Measurements from ENCODE around the gene SLC27A4.

Gene SLC27A4

GRCh38 chr9:128339761-128340690 is at the start of gene SLC27A4:
Gene SLC27A4 (plus strand): TSS chr9:128340527. CDS start chr9:128343133, 2,606 bp downstream.
- DNase-seq (ENCODE audit: low spot score), result peak; percentile 65

DNA sequence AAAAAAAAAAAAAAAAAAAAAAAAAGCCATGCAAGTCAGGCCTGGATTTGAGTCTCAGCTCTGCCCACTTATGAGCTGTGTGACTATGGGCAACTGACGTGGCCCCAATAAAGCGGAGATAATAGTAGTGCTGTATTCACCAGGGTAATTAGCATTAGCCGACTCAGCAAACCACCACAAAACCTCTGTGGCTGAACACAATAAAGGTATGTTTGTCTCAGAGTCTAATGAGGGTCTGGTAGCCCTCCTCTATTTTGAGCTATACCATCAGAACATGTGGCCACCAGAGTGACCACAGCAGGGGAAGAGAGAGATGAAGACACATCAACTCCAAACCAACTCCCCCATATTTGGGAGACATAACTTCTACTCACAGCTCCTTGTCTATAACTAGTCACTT is 48.3 kb upstream of the SLC27A4 start:
- DNase-seq (ENCODE audit: low spot score), result no peak

DNA sequence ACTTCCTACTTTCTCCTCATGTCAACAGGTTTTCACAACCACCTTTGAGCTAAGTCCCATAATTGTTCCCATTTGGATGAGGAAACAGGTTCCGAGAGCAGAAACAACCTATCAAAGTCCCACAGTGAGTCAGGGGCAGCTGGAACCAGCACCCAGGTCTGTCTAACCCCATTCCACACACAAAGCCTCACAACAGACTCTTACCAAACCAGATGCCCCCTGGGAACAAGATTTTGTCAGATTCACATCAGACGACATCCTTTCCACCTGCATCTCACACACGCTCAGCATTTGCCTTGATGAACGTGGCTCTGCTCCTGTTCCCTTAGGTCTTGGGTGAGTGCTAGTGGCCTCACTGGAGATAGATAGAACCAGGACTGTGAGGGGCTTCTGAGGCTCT is 47.2 kb upstream of the SLC27A4 start:
- no peak for DNase-seq (ENCODE audit: low spot score)

DNA sequence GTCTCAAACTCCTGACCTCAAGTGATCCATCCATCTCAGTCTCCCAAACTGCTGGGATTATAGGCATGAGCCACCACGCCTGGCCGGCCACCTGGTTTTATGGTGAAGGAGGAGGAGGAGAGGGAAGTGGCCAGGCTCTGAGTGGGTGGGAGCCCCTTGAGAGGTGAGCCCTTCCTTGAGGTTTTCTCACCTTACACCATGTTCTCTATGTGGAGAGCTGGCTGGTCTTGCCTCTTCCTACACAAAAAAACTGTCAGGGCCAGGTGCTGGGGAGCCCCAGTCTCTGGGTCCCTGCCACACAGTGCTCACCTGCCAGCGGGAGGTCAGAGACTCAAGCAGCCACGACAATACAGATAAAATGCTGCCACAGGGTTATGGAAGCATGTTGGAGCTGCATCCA is 46.2 kb upstream of the SLC27A4 start:
- DNase-seq (ENCODE audit: low spot score), result no peak

DNA sequence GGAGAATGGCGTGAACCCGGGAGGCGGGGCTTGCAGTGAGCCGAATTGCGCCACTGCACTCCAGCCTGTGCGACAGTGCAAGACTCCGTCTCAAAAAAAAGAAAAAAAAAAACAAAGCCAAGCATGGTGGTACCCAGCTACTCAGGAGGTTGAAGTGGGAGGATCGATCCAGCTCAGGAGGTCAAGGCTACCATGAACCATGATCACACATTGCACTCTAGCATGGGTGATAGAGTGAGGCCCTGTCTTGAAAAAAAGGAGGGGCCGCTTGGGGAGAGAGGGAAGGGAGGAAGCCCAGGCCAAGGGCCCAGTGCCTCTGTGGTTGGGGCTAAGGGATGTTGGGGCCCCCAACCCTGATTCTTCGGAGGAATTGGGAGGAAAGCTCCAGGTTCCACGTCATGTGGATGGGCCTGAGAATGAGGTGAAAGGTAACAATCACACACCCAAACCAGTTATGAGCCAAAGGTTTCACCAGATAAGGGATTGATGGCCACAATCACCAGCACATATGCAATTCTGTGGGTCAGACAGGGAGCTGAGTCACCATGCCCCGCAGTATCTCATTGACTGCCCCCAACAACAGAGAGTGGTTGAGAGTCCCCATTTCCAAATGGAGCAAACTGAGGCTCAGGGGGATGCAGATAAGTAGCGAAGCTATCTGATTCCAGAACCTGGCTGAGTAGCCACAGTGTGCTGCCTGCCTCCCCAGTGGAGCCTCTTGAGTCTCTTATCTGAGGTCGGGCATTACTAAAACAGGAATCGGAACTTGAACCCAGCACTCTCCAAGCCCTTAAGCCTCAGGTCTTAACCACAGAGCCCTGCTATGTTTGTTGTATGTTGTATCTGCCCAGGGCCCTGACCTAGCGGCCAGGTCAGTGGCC is 43.7 kb upstream of the SLC27A4 start:
- DNase-seq (ENCODE audit: low spot score), result no peak

DNA sequence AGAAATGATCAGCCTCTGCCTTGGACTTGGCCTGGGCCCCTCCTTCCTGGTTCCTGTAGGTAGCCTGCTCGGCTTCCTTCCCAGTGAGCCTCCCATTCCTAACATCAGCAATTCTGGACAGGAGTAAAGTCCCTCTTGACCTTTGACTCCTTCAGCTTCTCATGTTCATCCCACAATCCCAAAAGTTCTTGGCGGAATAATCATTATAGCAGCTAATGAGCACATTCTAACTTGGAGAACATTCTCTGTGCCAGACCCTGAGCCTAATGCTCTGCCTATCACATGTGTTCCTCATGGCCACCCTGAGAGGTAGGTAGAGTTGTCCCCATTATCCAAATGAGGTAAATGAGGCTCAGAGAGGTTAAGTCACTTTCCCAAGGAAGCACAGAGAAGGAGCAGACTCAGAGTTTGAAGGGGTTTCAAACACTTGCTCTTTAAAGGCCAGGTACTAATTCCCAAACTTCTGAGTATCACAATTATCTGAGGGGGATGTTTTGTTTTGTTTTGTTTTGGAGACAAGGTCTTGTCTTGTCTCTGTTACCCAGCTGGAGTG is 43.0 kb upstream of the SLC27A4 start:
- DNase-seq (ENCODE audit: low spot score), result no peak

DNA sequence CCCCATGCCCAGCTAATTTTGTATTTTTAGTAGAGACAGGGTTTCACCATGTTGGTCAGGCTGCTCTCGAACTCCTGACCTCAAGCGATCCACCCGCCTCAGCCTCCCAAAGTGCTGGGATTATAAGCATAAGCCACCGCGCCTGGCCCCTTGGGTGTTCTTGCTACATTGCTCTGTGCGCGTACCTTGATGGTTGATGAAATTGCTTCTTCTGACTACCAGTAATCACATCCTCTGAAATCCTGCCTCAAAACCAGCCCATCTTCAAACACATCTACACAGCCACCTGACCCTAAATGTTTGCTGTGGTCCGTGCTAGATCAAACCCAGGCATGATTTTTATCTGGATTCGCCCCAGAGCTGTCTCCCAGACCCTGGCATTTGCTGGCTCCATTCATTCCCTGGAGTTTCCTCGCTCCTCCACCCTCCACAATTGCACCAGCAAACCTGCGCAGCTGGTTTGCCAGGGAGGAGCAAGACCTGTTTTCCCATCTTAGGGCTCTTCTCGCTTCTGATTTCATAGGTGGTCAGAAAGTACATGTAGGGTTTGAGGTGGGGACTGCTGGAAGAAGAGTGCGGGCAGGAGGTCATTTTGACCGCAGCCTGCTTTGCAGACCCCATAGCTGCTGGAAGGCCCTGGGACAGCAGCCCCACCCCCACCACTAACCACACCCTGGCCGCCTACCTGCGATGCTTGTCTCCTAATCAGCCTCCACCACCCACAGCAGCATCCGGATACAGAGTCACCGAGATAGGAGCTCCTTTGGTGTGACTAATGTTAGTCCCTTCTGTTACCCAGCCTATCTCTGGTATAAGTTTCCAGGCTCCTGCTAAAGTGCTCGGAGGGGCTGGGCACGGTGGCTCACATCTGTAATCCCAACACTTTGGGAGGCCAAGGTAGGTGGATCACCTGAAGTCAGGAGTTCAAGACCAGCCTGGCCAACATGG is 41.5 kb upstream of the SLC27A4 start:
- DNase-seq (ENCODE audit: low spot score), result no peak

GRCh38 chr9:128304136-128304970 is 36.0 kb upstream of the SLC27A4 start:
- DNase-seq (ENCODE audit: low spot score), result no peak

- DNase-seq (ENCODE audit: low spot score), result no peak
These were observed 35.4 kb upstream of the SLC27A4 start for GRCh38 chr9:128304971-128305288.

DNA sequence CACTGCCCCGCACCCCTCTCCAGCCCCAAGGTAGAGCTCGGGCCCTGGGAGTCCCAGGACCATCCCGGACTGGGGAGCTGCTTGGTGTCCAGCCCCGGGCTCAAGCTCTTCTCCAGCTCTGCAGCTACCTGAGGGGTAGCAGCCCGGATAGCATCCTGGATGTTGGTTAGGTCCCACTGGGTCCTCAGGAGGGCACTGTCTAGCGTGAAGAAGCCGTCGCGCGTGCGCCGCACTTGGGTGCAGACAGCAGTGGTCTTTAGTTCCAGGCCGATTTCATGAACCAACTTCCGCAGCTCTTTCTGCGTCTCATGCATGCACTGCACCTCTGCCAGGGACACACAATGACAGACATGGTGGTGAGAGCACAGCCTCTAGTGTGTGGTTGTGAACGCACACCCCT is 30.8 kb upstream of the SLC27A4 start:
- DNase-seq (ENCODE audit: low spot score), result no peak

DNA sequence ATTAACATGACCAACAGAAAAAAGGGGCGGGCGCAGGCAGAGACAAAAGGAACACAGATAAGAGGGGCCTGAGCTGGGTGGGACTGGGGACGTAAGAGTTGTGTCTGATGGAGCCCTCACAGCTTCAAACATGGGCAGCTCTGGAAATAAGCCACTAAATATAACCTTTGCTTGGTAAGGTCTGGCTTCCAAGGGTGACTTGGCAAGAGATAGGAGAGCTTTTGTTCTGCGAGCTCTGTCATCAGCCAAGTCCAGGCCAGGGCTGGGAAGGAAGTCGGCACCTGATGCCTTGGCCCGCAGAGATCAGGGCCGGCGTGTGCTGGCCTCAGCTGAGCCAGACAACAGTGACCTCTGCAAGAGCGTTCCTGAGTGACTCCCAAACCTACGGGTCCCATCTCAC is 29.9 kb upstream of the SLC27A4 start:
- peak; percentile 45 for DNase-seq (ENCODE audit: low spot score)

GRCh38 chr9:128314697-128315096 is 25.6 kb upstream of the SLC27A4 start:
- DNase-seq (ENCODE audit: low spot score), result no peak

DNA sequence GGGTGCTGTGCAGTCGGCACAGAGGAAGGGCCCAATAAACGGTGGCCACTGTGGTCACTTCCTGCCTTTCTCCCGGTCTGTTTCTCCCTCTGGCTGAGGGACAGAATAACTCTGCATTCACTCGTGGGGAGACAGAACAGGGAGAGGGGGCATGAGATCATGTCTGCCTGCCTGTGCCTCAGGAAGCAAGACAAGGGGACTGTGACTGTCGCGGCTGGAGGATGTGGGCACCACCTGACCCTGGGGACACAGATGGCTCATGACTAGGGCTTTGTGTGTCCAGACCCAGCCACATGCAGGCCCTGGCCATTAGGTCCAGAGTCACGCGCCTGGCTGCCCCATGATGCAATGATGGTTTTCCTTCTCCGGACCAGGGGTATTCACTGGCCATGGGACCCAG is 23.9 kb upstream of the SLC27A4 start:
- peak; percentile 98 for DNase-seq (ENCODE audit: low spot score)

DNA sequence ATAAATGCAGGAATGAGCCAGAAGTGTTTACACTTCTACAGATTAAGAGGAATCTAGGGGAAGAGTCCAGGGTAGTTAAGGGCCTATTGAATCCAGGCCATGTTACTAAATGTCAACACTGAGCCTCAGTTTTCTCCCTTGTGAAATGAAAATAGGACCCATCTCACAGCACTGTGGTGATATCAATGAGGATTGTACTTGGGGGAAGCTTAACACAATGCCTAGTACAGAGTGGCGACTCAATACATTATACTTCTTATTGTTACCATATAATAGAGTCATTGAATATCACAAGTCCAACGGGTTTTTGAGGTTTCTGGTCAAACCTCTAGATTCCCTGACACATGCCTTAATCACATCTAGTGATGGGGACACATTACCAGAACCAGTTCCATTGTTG is 22.7 kb upstream of the SLC27A4 start:
- peak; percentile 43 for DNase-seq (ENCODE audit: low spot score)

- DNase-seq (ENCODE audit: low spot score), result no peak
These were observed 19.0 kb upstream of the SLC27A4 start for GRCh38 chr9:128321343-128321742.

- DNase-seq (ENCODE audit: low spot score), result no peak
These were observed 18.4 kb upstream of the SLC27A4 start for GRCh38 chr9:128321879-128322403.

GRCh38 chr9:128322404-128323211 is 17.7 kb upstream of the SLC27A4 start, which contains the start of the genes COQ4 and TRUB2:
Gene COQ4 (plus strand): TSS chr9:128322839. CDS start chr9:128322859, 20 bp downstream.
Gene TRUB2 (minus strand): TSS chr9:128322447. CDS start chr9:128322408, 39 bp downstream.
- DNase-seq (ENCODE audit: low spot score), result peak; percentile 95

DNA sequence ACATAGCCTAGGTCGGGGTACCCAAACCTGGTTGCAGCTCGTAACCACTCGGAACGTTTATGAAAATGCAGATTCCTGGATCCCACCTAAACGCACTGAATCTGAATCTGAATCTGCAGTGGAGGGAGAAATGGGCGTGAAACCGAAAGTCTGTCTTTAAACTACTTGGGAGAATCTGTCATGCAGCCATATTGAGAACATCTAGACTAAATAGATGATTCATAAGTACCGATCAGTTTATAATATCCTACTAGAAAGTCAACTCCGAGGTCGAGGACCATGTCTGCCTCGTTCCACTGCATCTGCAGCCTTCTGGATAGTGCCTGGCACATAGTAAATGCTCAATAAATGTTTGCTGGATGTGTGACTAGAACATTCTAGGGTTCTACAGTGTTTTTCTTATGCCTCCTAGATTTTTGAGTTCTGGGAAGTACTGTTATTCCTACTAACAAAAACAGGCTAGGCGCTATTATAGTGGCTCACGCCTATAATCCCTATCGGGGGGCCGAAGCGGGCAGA is 17.1 kb upstream of the SLC27A4 start:
- no peak for DNase-seq (ENCODE audit: low spot score)

GRCh38 chr9:128323791-128324190 is 16.5 kb upstream of the SLC27A4 start:
- no peak for DNase-seq (ENCODE audit: low spot score)

Measured in globus pallidus (tissue), 1 donor.